H1 (cell line): ENCODE results near the gene GNG8. TPM values are rescaled to one million over a fixed set of nuclear protein-coding genes. Genes with fewer than 3 reads are reported as not detected.

Experiments
- CTCF ChIA-PET: fragments of 300-600 bp; sonication (Branson Sonifier 250); formaldehyde crosslinking; loops from one replicate; lab custom pipeline; 2021; ENCODE audit not compliant: partially characterized antibody; lab: Charles Lee
- POLR2A ChIA-PET: fragments of 300-600 bp; sonication (Branson Sonifier 250); formaldehyde crosslinking; loops from one replicate; lab custom pipeline; 2021; ENCODE audit warnings: inconsistent platforms; ENCODE audit not compliant: partially characterized antibody; lab: Charles Lee
- DNase-seq, 2 experiments: peaks; one replicate each; pipeline versions ENCODE4 v3.0.0 to v3.0.0-alpha.2; 2010 to 2022; ENCODE audit warnings: low spot score in 2 of 2, low read depth in 1 of 2, mixed read lengths in 1 of 2
- FAIRE-seq: peaks from 2 replicates; lab custom pipeline; 2011; peaks lifted over from hg19 to GRCh38; lab: Jason Lieb, UNC
- H2AFZ ChIP-seq: 2 replicates; pipeline ENCODE4 v1.8.1; 2012; ENCODE audit warnings: low read length, inconsistent platforms
- H2AK5ac ChIP-seq: 2 replicates; pipeline ENCODE4 v1.6.1; 2013; ENCODE audit warnings: low read depth, low read length
- H2BK120ac ChIP-seq: replicated peaks from 2 replicates; pipeline ENCODE3; 2013; ENCODE audit warnings: low read depth, low read length, inconsistent platforms
- H2BK12ac ChIP-seq: 2 replicates; pipeline ENCODE4 v1.6.1; 2013; ENCODE audit warnings: low read depth, low read length
- H2BK15ac ChIP-seq: 2 replicates; pipeline ENCODE4 v1.6.1; 2013; ENCODE audit warnings: low read length
- H2BK20ac ChIP-seq: 2 replicates; pipeline ENCODE4 v1.6.1; 2013; ENCODE audit warnings: low read length
- H2BK5ac ChIP-seq: 2 replicates; pipeline ENCODE4 v1.6.1; 2013; ENCODE audit warnings: low read depth, low read length
- H3K14ac ChIP-seq: 2 replicates; pipeline ENCODE4 v1.6.1; 2013; ENCODE audit warnings: inconsistent platforms; ENCODE audit not compliant: insufficient read length
- H3K18ac ChIP-seq: 2 replicates; pipeline ENCODE4 v1.6.1; 2013; ENCODE audit warnings: low read length; ENCODE audit errors: extremely low read depth
- H3K23ac ChIP-seq: 2 replicates; pipeline ENCODE4 v1.6.1; 2013; ENCODE audit warnings: inconsistent platforms; ENCODE audit not compliant: insufficient read length
- H3K23me2 ChIP-seq: 2 replicates; pipeline ENCODE4 v1.6.1; 2013; ENCODE audit warnings: low read depth, low read length
- H3K27ac ChIP-seq: 2 replicates; pipeline ENCODE4 v1.6.1; 2011; ENCODE audit warnings: low read depth, low read length, inconsistent platforms
- H3K27me3 ChIP-seq, 4 experiments: replicated peaks in 1 of 4; 1 replicate in 1 of 4; 2 replicates in 3 of 4; pipeline versions ENCODE4 v1.6.1 to v1.8.1; 2011 to 2013; ENCODE audit warnings: low read length in 3 of 4, mild to moderate bottlenecking in 3 of 4, inconsistent platforms in 2 of 4, mixed read lengths in 2 of 4, moderate library complexity in 1 of 4; ENCODE audit not compliant: control insufficient read depth in 3 of 4, insufficient read depth in 3 of 4; ENCODE audit errors: extremely low read depth in 1 of 4
- H3K36me3 ChIP-seq, 4 experiments: 2 replicates each; pipeline versions ENCODE4 v1.6.1 to v1.8.1; 2011 to 2013; ENCODE audit warnings: mild to moderate bottlenecking in 4 of 4, low read length in 3 of 4, moderate library complexity in 2 of 4, control low read depth in 1 of 4, inconsistent platforms in 1 of 4; ENCODE audit not compliant: insufficient read depth in 4 of 4, control insufficient read depth in 2 of 4
- H3K4ac ChIP-seq: replicated peaks from 2 replicates; pipeline ENCODE3; 2013; ENCODE audit warnings: low read length, low read depth, mixed read lengths, inconsistent platforms; ENCODE audit not compliant: insufficient read length
- H3K4me1 ChIP-seq, 4 experiments: replicated peaks in 1 of 4; 1 replicate in 1 of 4; 2 replicates in 3 of 4; pipeline versions ENCODE4 v1.6.1 to v1.8.1; 2011 to 2013; ENCODE audit warnings: low read length in 3 of 4, inconsistent platforms in 2 of 4, mixed read lengths in 1 of 4; ENCODE audit not compliant: insufficient read depth in 4 of 4, control insufficient read depth in 3 of 4
- H3K4me2 ChIP-seq, 2 experiments: 2 replicates each; pipeline versions ENCODE4 v1.6.1 to v1.8.1; 2011 to 2013; ENCODE audit warnings: low read depth in 2 of 2, low read length in 2 of 2, control low read depth in 1 of 2, inconsistent platforms in 1 of 2, mild to moderate bottlenecking in 1 of 2; ENCODE audit not compliant: insufficient read depth in 1 of 2
- H3K4me3 ChIP-seq, 4 experiments: fragments of 200-600, 300-600 bp in 1 of 4; sonication (generic), shearing (Covaris generic), sonication (Bioruptor Twin) in 1 of 4; 2 replicates each; pipeline versions ENCODE4 v1.5.1 to v1.8.1; 2011 to 2016; ENCODE audit warnings: low read length in 4 of 4, low read depth in 3 of 4, control low read depth in 2 of 4, inconsistent platforms in 2 of 4, mild to moderate bottlenecking in 2 of 4, mixed read lengths in 1 of 4, moderate library complexity in 1 of 4; ENCODE audit not compliant: insufficient read depth in 2 of 4; ENCODE audit errors: extremely low read depth in 1 of 4
- H3K56ac ChIP-seq: replicated peaks from 2 replicates; pipeline ENCODE3; 2013; ENCODE audit warnings: low read depth, mild to moderate bottlenecking, mixed read lengths, low read length, inconsistent platforms; ENCODE audit not compliant: insufficient read length
- H3K79me1 ChIP-seq: 2 replicates; pipeline ENCODE4 v1.6.1; 2013; ENCODE audit warnings: low read depth, low read length, control low read depth
- H3K79me2 ChIP-seq, 2 experiments: 2 replicates each; pipeline versions ENCODE4 v1.6.1 to v1.8.1; 2012 to 2013; ENCODE audit warnings: low read length in 2 of 2, mild to moderate bottlenecking in 2 of 2, inconsistent platforms in 1 of 2; ENCODE audit not compliant: insufficient read depth in 2 of 2, control insufficient read depth in 1 of 2
- H3K9ac ChIP-seq, 4 experiments: replicated peaks in 1 of 4; 1 replicate in 1 of 4; 2 replicates in 3 of 4; pipeline versions ENCODE4 v1.6.1 to v1.8.1; 2011 to 2013; ENCODE audit warnings: low read depth in 3 of 4, low read length in 3 of 4, control low read depth in 2 of 4, mild to moderate bottlenecking in 2 of 4, moderate library complexity in 2 of 4, inconsistent platforms in 1 of 4; ENCODE audit errors: extremely low read depth in 1 of 4
- H3K9me3 ChIP-seq, 2 experiments: 2 replicates each; pipeline versions ENCODE4 v1.6.1 to v1.8.1; 2012 to 2013; ENCODE audit warnings: mild to moderate bottlenecking in 2 of 2, moderate library complexity in 2 of 2, control low read depth in 1 of 2, inconsistent platforms in 1 of 2, low read depth in 1 of 2, low read length in 1 of 2, mixed read lengths in 1 of 2; ENCODE audit not compliant: insufficient read depth in 2 of 2
- H4K20me1 ChIP-seq, 2 experiments: replicated peaks in 1 of 2; 2 replicates each; pipeline versions ENCODE3 to v1.8.1; 2011 to 2013; ENCODE audit warnings: inconsistent platforms in 2 of 2, low read length in 2 of 2, mild to moderate bottlenecking in 1 of 2; ENCODE audit not compliant: insufficient read depth in 2 of 2, control insufficient read depth in 1 of 2
- H4K5ac ChIP-seq: 2 replicates; pipeline ENCODE4 v1.6.1; 2013; ENCODE audit warnings: low read length, low read depth, mixed read lengths, inconsistent platforms; ENCODE audit not compliant: insufficient read length
- H4K8ac ChIP-seq: 2 replicates; pipeline ENCODE4 v1.8.0; 2013; ENCODE audit warnings: mild to moderate bottlenecking, moderate library complexity, low read length, inconsistent platforms; ENCODE audit not compliant: insufficient read depth; ENCODE audit errors: extremely low read depth
- H4K91ac ChIP-seq: replicated peaks from 2 replicates; pipeline ENCODE3; 2013; ENCODE audit warnings: low read length, mixed read lengths, inconsistent platforms; ENCODE audit not compliant: insufficient read length
- BRCA1 ChIP-seq: IDR thresholded peaks from 2 replicates; pipeline ENCODE4 v1.6.1; 2012; ENCODE audit warnings: low read depth, low read length, improper control_type of control experiment
- GTF2F1 ChIP-seq: IDR thresholded peaks from 2 replicates; pipeline ENCODE4 v1.6.1; 2012; ENCODE audit warnings: low read depth, low read length, improper control_type of control experiment, borderline replicate concordance
- RNF2 ChIP-seq: fragments of 200-900, 300-1000 bp; sonication (generic); IDR thresholded peaks from 2 replicates; pipeline ENCODE4 v1.7.1; 2016; ENCODE audit warnings: borderline replicate concordance, low read depth, mild to moderate bottlenecking, antibody characterized with exemption, low read length; ENCODE audit not compliant: poor library complexity, severe bottlenecking; ENCODE audit errors: missing control alignments
- RXRA ChIP-seq: IDR thresholded peaks from 2 replicates; pipeline ENCODE4 v1.6.1; 2011; ENCODE audit warnings: low read depth, mild to moderate bottlenecking, low read length, moderate library complexity; ENCODE audit not compliant: insufficient read depth
- SIX5 ChIP-seq: IDR thresholded peaks from 2 replicates; pipeline ENCODE4 v1.6.1; 2011; ENCODE audit warnings: mild to moderate bottlenecking, low read depth, low read length
- WGBS, 2 experiments: shearing (Covaris generic) in 1 of 2; methylation state at CpG; one replicate each; pipeline versions ENCODE4 v1.1.6 to v1.1.7; 2013 to 2015; ENCODE audit warnings: low lambda C conversion rate in 2 of 2, mixed read lengths in 2 of 2, inconsistent platforms in 1 of 2, low coverage in 1 of 2, missing lambda C conversion rate in 1 of 2; ENCODE audit not compliant: insufficient replicate concordance in 2 of 2, insufficient coverage in 1 of 2, insufficient read length in 1 of 2; ENCODE audit errors: extremely low coverage in 1 of 2, missing lambda C conversion rate in 1 of 2; 5-methylcytosine and 5-hydroxymethylcytosine counted together
- polyA plus RNA-seq, 7 experiments: library from polyadenylated mRNA; depleted of rRNA in 3 of 7; stranded (reverse) in 5 of 7; unstranded in 2 of 7; fragments of >200 nt in 5 of 7; fragments of 200-250 nt in 2 of 7; gene quantifications; 1 replicate in 5 of 7; 2 replicates in 1 of 7; 4 replicates in 1 of 7; pipeline versions ENCODE4 v1.2.1 to v1.2.3, GENCODE V29; 2011 to 2013; ENCODE audit warnings: missing spikeins in 2 of 7, mixed read lengths in 2 of 7
- total RNA-seq: library from RNA; stranded (reverse); fragmentation: NEBNext Ultra II Directional; extraction: Animal tissue kit (Norgen Biotek cat#: 25700); gene quantifications from 2 replicates; pipeline ENCODE4 v1.2.1, GENCODE V29; 2021

The GNG8 gene
- total and polyA plus RNA-seq, 2 of the 8 experiments (the other 6 are each of a cell fraction or from before 2014, with no cell fraction given), result not detected

DNA sequence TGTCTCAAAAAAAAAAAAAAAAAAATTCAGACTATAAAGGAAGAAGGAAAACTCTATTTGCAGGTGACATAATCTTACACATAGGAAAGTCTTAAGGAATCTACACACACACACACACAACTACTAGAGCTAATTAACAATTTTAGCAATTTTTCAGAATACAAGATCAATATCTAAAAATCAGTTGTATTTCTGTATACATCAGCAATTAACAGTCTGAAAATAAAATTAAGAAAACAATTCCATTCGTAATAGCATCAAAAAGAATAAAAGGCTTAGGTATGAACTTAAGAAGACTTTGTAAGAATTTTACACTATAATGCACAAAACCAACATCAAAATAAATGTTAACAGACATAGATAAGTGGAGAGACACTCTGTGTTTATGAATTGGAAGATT is 50.5 kb downstream of the GNG8 start:
- H2BK15ac ChIP-seq, result no peak overlapping the region
- no peak overlapping the region for H2BK20ac ChIP-seq
- H3K9me3 ChIP-seq, result no peaks in the 10 kb centered on the region
- DNase-seq, result no peak
- WGBS, 2 experiments, result 88% methylated on average over 1 of the region's 1 CpG; no CpG with 5 or more reads in 1 of the 2 experiments
- no peak overlapping the region for H3K23ac ChIP-seq
- CTCF ChIA-PET, result interaction anchor here (0.5 to 1.6 kb wide), 4 partner anchors 21 to 242 kb away, joined by 3 to 4 read pairs (median 3); no protein-coding TSS in a partner anchor
- H4K5ac ChIP-seq, result no peak overlapping the region
- H3K36me3 ChIP-seq, result no peaks in the 10 kb centered on the region
- POLR2A ChIA-PET, result interaction anchor here (0.6 kb wide), 1 partner anchor 422 kb away, joined by 3 read pairs; no protein-coding TSS in a partner anchor
- H2BK120ac ChIP-seq, result no peak overlapping the region
- no peaks in the 10 kb centered on the region for H3K79me1 ChIP-seq
- no peak overlapping the region for H3K56ac ChIP-seq
- no peak overlapping the region for H2AK5ac ChIP-seq
- H3K9ac ChIP-seq, result no peak overlapping the region
- H2BK5ac ChIP-seq, result no peak overlapping the region
- no peaks in the 10 kb centered on the region for H4K20me1 ChIP-seq
- H3K14ac ChIP-seq, result no peak overlapping the region
- H2BK12ac ChIP-seq, result no peak overlapping the region
- no peak overlapping the region for H3K27ac ChIP-seq
- H3K4me2 ChIP-seq, result no peak overlapping the region
- H3K23me2 ChIP-seq, result no peaks in the 10 kb centered on the region
- no peaks in the 10 kb centered on the region for H3K79me2 ChIP-seq
- H4K8ac ChIP-seq, result no peak overlapping the region
- no peak for TF ChIP-seq SIX5
- no peak for TF ChIP-seq RNF2
- TF ChIP-seq BRCA1, result no peak
- TF ChIP-seq GTF2F1, result no peak
- TF ChIP-seq RXRA, result no peak
- TF ChIP-seq, all 59 proteins: peak for 0
- Histone ChIP-seq H3K18ac (no peak overlapping the region), H4K91ac (no peak overlapping the region), H3K4me3 (no peak overlapping the region), H3K27me3 (no peaks in the 10 kb centered on the region), H2AFZ (no peak overlapping the region), H3K4ac (no peak overlapping the region), H3K4me1 (no peaks in the 10 kb centered on the region)
- FAIRE-seq, result no peak
